ENCODE measurements around the gene GPR179. TPM values are rescaled to one million over a fixed set of nuclear protein-coding genes. Genes with fewer than 3 reads are reported as not detected.

The GPR179 gene
- polyA plus RNA-seq, 3 donors: not detected

DNA sequence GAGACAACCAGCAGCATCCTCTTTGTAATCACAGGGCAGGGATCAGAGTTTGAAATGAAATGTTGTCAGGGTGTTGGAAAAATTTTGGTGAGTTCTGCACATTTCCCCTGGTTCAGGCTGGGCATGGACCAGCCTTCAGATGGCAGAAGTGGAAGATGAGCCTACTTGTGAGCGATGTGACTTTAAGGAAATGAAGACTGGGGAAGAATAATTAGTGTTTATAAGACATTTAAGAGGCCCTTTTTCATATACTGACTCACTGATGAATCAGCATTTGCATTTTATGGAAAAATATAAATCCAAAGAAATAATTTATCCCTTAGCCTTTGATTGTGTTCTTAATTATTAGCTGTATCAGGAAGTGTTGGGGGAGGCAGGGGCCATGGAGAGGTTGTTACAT lies 20.9 kb downstream of the GPR179 start:
- Histone ChIP-seq H3K4me2 (replicated peaks; ENCODE audit: extremely low read depth, low read length, poor library complexity, severe bottlenecking) (no peak overlapping the region), H3K4me1 (ENCODE audit: control insufficient read depth in 1 of 2, insufficient read depth in 2 of 2, low read length in 2 of 2) (peaks cover 33 to 39% of the 10 kb centered on the region in 2 donors), H3K36me3 (replicated peaks in 1 of 2; ENCODE audit: control insufficient read depth in 1 of 2, insufficient read depth in 2 of 2, low read length in 2 of 2) (peaks cover 13 to 32% of the 10 kb centered on the region in 2 donors), H3K4me3 (replicated peaks in 1 of 3; ENCODE audit: low read depth in 2 of 3, low read length in 3 of 3) (no peak overlapping the region), H3K27me3 (ENCODE audit: control insufficient read depth in 2 of 2, insufficient read depth in 2 of 2, low read length in 2 of 2) (no peaks in the 10 kb centered on the region), H3K27ac (ENCODE audit: low read depth in 1 of 2, low read length in 2 of 2) (no peak overlapping the region), H3K79me2 (ENCODE audit: insufficient read depth, low read length) (no peaks in the 10 kb centered on the region), H3K9ac (ENCODE audit: insufficient read depth, low read length, poor library complexity, severe bottlenecking) (no peak overlapping the region), H2AFZ (ENCODE audit: insufficient read depth, low read depth, low read length, poor library complexity, severe bottlenecking) (no peak overlapping the region), H3K9me3 (replicated peaks in 1 of 2; ENCODE audit: control insufficient read depth in 1 of 2, insufficient read depth in 1 of 2, low read length in 2 of 2) (no peaks in the 10 kb centered on the region), H4K20me1 (ENCODE audit: insufficient read depth, low read length) (no peaks in the 10 kb centered on the region)
- no CpG with 5 or more reads among the region's 1 CpG for WGBS (ENCODE audit: insufficient coverage)
- intact Hi-C loops (cut with micrococcal nuclease): no loop called here
- peaks cover 0 to 2% (median 0%) of the 10 kb centered on the region in 7 donors for H3K9me3 Mint-ChIP-seq
- no peak overlapping the region for H3K4me3 Mint-ChIP-seq
- peak overlapping the region in 1 of 7 donors; percentile 1 for H3K27ac Mint-ChIP-seq
- no peaks in the 10 kb centered on the region for H3K27me3 Mint-ChIP-seq (ENCODE audit: low read depth in 3 of 3)
- TF ChIP-seq, protein P1, sequence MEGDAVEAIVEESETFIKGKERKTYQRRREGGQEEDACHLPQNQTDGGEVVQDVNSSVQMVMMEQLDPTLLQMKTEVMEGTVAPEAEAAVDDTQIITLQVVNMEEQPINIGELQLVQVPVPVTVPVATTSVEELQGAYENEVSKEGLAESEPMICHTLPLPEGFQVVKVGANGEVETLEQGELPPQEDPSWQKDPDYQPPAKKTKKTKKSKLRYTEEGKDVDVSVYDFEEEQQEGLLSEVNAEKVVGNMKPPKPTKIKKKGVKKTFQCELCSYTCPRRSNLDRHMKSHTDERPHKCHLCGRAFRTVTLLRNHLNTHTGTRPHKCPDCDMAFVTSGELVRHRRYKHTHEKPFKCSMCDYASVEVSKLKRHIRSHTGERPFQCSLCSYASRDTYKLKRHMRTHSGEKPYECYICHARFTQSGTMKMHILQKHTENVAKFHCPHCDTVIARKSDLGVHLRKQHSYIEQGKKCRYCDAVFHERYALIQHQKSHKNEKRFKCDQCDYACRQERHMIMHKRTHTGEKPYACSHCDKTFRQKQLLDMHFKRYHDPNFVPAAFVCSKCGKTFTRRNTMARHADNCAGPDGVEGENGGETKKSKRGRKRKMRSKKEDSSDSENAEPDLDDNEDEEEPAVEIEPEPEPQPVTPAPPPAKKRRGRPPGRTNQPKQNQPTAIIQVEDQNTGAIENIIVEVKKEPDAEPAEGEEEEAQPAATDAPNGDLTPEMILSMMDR (IDR thresholded peaks at IDR 0.05): no peak
- DNase-seq: no peak
- H3K36me3 Mint-ChIP-seq: peaks cover 30 to 41% of the 10 kb centered on the region in 2 donors
- H3K4me1 Mint-ChIP-seq: peaks cover 47% of the 10 kb centered on the region

DNA sequence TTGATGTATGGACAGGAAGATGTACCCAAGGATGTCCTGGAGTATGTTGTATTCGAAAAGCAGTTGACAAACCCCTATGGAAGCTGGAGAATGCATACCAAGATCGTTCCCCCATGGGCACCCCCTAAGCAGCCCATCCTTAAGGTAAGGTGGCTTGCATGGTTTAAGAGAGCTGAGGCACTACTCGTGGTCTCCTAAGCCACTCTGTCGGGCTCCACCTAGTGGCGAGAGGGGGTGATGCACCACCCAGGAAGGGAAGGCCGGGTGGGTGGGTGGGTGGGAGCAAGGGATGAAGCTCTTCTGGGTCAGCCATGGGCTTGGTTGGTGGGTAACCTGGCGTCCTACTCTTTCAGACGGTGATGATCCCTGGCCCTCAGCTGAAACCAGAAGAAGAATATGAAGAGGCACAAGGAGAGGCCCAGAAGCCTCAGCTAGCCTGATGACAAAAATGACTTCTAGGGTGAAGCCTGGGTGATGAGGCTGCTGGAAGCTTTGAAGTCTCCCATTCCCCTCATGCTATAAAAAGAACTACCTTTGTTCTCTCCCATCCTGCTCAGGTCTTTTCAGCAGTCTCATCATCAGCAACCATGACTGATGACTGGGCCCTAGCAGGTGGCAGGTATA lies 21.5 kb downstream of the GPR179 start:
- Histone ChIP-seq H3K36me3 (replicated peaks in 1 of 2; ENCODE audit: control insufficient read depth in 1 of 2, insufficient read depth in 2 of 2, low read length in 2 of 2) (peaks cover 14 to 37% of the 10 kb centered on the region in 2 donors), H2AFZ (ENCODE audit: insufficient read depth, low read depth, low read length, poor library complexity, severe bottlenecking) (no peak overlapping the region), H4K20me1 (ENCODE audit: insufficient read depth, low read length) (no peaks in the 10 kb centered on the region), H3K4me3 (replicated peaks in 1 of 3; ENCODE audit: low read depth in 2 of 3, low read length in 3 of 3) (no peak overlapping the region), H3K9ac (ENCODE audit: insufficient read depth, low read length, poor library complexity, severe bottlenecking) (no peak overlapping the region), H3K27ac (ENCODE audit: low read depth in 1 of 2, low read length in 2 of 2) (no peak overlapping the region), H3K79me2 (ENCODE audit: insufficient read depth, low read length) (no peaks in the 10 kb centered on the region), H3K4me2 (replicated peaks; ENCODE audit: extremely low read depth, low read length, poor library complexity, severe bottlenecking) (no peak overlapping the region), H3K27me3 (ENCODE audit: control insufficient read depth in 2 of 2, insufficient read depth in 2 of 2, low read length in 2 of 2) (no peaks in the 10 kb centered on the region), H3K9me3 (replicated peaks in 1 of 2; ENCODE audit: control insufficient read depth in 1 of 2, insufficient read depth in 1 of 2, low read length in 2 of 2) (no peaks in the 10 kb centered on the region), H3K4me1 (ENCODE audit: control insufficient read depth in 1 of 2, insufficient read depth in 2 of 2, low read length in 2 of 2) (peaks cover 30 to 35% of the 10 kb centered on the region in 2 donors)
- TF ChIP-seq, protein P1 (IDR thresholded peaks at IDR 0.05): peak; percentile 89
- WGBS (ENCODE audit: insufficient coverage): 50% methylated on average over 2 of the region's 8 CpGs
- intact Hi-C loops (cut with micrococcal nuclease): no loop called here
- H3K27me3 Mint-ChIP-seq (ENCODE audit: low read depth in 3 of 3): no peaks in the 10 kb centered on the region
- H3K4me1 Mint-ChIP-seq: peaks cover 42% of the 10 kb centered on the region
- peak; percentile 40 to 50 (median 40) for DNase-seq
- H3K9me3 Mint-ChIP-seq: peaks cover 0 to 2% (median 0%) of the 10 kb centered on the region in 7 donors
- peaks cover 32 to 44% of the 10 kb centered on the region in 2 donors for H3K36me3 Mint-ChIP-seq
- H3K27ac Mint-ChIP-seq: no peak overlapping the region
- H3K4me3 Mint-ChIP-seq: no peak overlapping the region
